ENCODE measurements around the gene EN1. TPM values are rescaled to one million over a fixed set of nuclear protein-coding genes. Genes with fewer than 3 reads are reported as not detected.

EN1 gene
- total RNA-seq, 1 experiment from 2014 or later: not detected

GRCh38 chr2:118845522-118846441 lies 1.7 kb downstream of the EN1 start:
- H3K4me1 Mint-ChIP-seq: peaks cover 72% of the 10 kb centered on the region
- no peak for ATAC-seq
- peaks cover 3% of the 10 kb centered on the region; the same call in 1 of the 2 replicates for H3K36me3 Mint-ChIP-seq
- H3K27me3 Mint-ChIP-seq (ENCODE audit: low read depth): peaks cover 97% of the 10 kb centered on the region
- no peaks in the 10 kb centered on the region for H3K9me3 Mint-ChIP-seq
- peak overlapping the region; percentile 50 for H3K4me3 Mint-ChIP-seq
- TF ChIP-seq SMAD4 (CRISPR knock-in tag; IDR thresholded peaks at IDR 0.05): no peak
- TF ChIP-seq ZSCAN18 (CRISPR knock-in tag; IDR thresholded peaks at IDR 0.05): no peak
- no peak for TF ChIP-seq SP1 (CRISPR knock-in tag; conservative IDR thresholded peaks at IDR 0.05)
- no peak for TF ChIP-seq E2F5 (CRISPR knock-in tag; IDR thresholded peaks at IDR 0.05)
- TF ChIP-seq CREM (CRISPR knock-in tag; IDR thresholded peaks at IDR 0.05): no peak
- TF ChIP-seq E2F4 (CRISPR knock-in tag; IDR thresholded peaks at IDR 0.05; ENCODE audit: borderline replicate concordance, low read depth): no peak
- no peak for TF ChIP-seq JUN (CRISPR knock-in tag; IDR thresholded peaks at IDR 0.05)
- POLR2A ChIA-PET: interaction anchor here (0.6 to 0.9 kb wide), 2 partner anchors 12 to 57 kb away, joined by 3 to 4 read pairs; no protein-coding TSS in a partner anchor
- no peak for DNase-seq (ENCODE audit: low spot score)
- CTCF ChIA-PET: interaction anchor here (1.1 to 7.1 kb wide), 2 partner anchors 9 to 12 kb away, joined by 6 to 62 read pairs; no protein-coding TSS in a partner anchor
- no peak overlapping the region for H3K27ac Mint-ChIP-seq

- ChIA-PET POLR2A (interaction anchor here (0.6 to 0.9 kb wide), 2 partner anchors 13 to 56 kb away, joined by 3 to 4 read pairs; no protein-coding TSS in a partner anchor), CTCF (interaction anchor here (0.8 to 7.1 kb wide), 3 partner anchors 10 to 12 kb away, joined by 3 to 62 read pairs (median 6); no protein-coding TSS in a partner anchor)
- Mint-ChIP-seq H3K9me3 (no peaks in the 10 kb centered on the region), H3K36me3 (peaks cover 3% of the 10 kb centered on the region; the same call in 1 of the 2 replicates), H3K27ac (no peak overlapping the region), H3K4me3 (peak overlapping the region; percentile 50), H3K27me3 (ENCODE audit: low read depth) (peaks cover 97% of the 10 kb centered on the region), H3K4me1 (peaks cover 67% of the 10 kb centered on the region)
- DNase-seq (ENCODE audit: low spot score) (no peak), ATAC-seq (no peak; the same call in 1 of the 2 replicates)
- TF ChIP-seq CTCF (IDR thresholded peaks at IDR 0.05): no peak
- TF ChIP-seq ELF4 (CRISPR knock-in tag; IDR thresholded peaks at IDR 0.05; ENCODE audit: low read depth): no peak
- TF ChIP-seq ZBTB43 (CRISPR knock-in tag; IDR thresholded peaks at IDR 0.05): no peak
- no peak for TF ChIP-seq AFF4 (CRISPR knock-in tag; IDR thresholded peaks at IDR 0.05; ENCODE audit: borderline replicate concordance)
- TF ChIP-seq JUN (CRISPR knock-in tag; IDR thresholded peaks at IDR 0.05): no peak
- no peak for TF ChIP-seq MLX (CRISPR knock-in tag; IDR thresholded peaks at IDR 0.05)
- TF ChIP-seq E2F5 (CRISPR knock-in tag; IDR thresholded peaks at IDR 0.05): no peak
- no peak for TF ChIP-seq ZBTB21 (CRISPR knock-in tag; IDR thresholded peaks at IDR 0.05; ENCODE audit: borderline replicate concordance)
- TF ChIP-seq TP53 (CRISPR knock-in tag; IDR thresholded peaks at IDR 0.05): no peak
- TF ChIP-seq NFYB (CRISPR knock-in tag; conservative IDR thresholded peaks at IDR 0.05; ENCODE audit: low read depth): no peak
- TF ChIP-seq ZSCAN18 (CRISPR knock-in tag; IDR thresholded peaks at IDR 0.05): no peak
- TF ChIP-seq SOX15 (CRISPR knock-in tag; IDR thresholded peaks at IDR 0.05): no peak
- no peak for TF ChIP-seq ZNF219 (CRISPR knock-in tag; IDR thresholded peaks at IDR 0.05; ENCODE audit: borderline replicate concordance)
Observed at GRCh38 chr2:118845005-118845521, 2.4 kb downstream of the EN1 start.
